HL-60 (cell line): Measurements from ENCODE around the gene CD7.

Experiments used
- CTCF ChIP-seq: IDR thresholded peaks from one replicate; pipeline ENCODE4 v1.5.1; 2011; ENCODE audit warnings: low read length, control low read depth, inconsistent platforms; ENCODE audit not compliant: insufficient read depth
- GABPA ChIP-seq: IDR thresholded peaks from 2 replicates; pipeline ENCODE4 v1.6.1; 2012; ENCODE audit warnings: low read depth
- POLR2AphosphoS5 ChIP-seq: IDR thresholded peaks from 2 replicates; pipeline ENCODE4 v1.6.1; 2012; ENCODE audit warnings: low read depth
- REST ChIP-seq: IDR thresholded peaks from 2 replicates; pipeline ENCODE4 v1.6.1; 2012; ENCODE audit warnings: low read depth; ENCODE audit not compliant: insufficient replicate concordance
- SPI1 ChIP-seq: IDR thresholded peaks from 2 replicates; pipeline ENCODE4 v1.6.1; 2012; ENCODE audit warnings: low read depth, mild to moderate bottlenecking, borderline replicate concordance

- TF ChIP-seq CTCF (no peak), POLR2AphosphoS5 (no peak), SPI1 (no peak), GABPA (no peak), REST (no peak)
These were observed 25.1 kb upstream of the CD7 start for GRCh38 chr17:82342361-82343079.
